ENCODE measurements around the gene GMCL2.

GMCL2 gene

GRCh38 chr5:178147406-178147805 is 39.8 kb downstream of the GMCL2 start:
- in situ Hi-C loops (cut with MboI; ENCODE audit: low sequenced_read_pairs), result no loop called here

GRCh38 chr5:178145965-178146820 is 41.0 kb downstream of the GMCL2 start:
- in situ Hi-C loops (cut with MboI; ENCODE audit: low sequenced_read_pairs), result no loop called here

- in situ Hi-C loops (cut with MboI; ENCODE audit: low sequenced_read_pairs), result no loop called here
Measured at GRCh38 chr5:178143901-178144300, 43.3 kb downstream of the GMCL2 start.

- in situ Hi-C loops (cut with MboI; ENCODE audit: low sequenced_read_pairs), result no loop called here
Measured at GRCh38 chr5:178143246-178143645, 43.9 kb downstream of the GMCL2 start.

GRCh38 chr5:178142642-178143041 is 44.5 kb downstream of the GMCL2 start:
- in situ Hi-C loops (cut with MboI; ENCODE audit: low sequenced_read_pairs), result no loop called here

GRCh38 chr5:178141550-178141949 is 45.6 kb downstream of the GMCL2 start:
- in situ Hi-C loops (cut with MboI; ENCODE audit: low sequenced_read_pairs), result no loop called here

- in situ Hi-C loops (cut with MboI; ENCODE audit: low sequenced_read_pairs), result no loop called here
Measured at GRCh38 chr5:178137991-178138390, 49.2 kb downstream of the GMCL2 start.

GRCh38 chr5:178136990-178137389 is 50.2 kb downstream of the GMCL2 start:
- in situ Hi-C loops (cut with MboI; ENCODE audit: low sequenced_read_pairs), result no loop called here

All from HL-60/S4 treated with retinoic acid at 250 ng/mL for 4 days and 3 days (cell line).